Prostate gland (tissue), 2 donors: ENCODE results near the gene CCDC127. TPM values are rescaled to one million over a fixed set of nuclear protein-coding genes. Genes with fewer than 3 reads are reported as not detected.

ENCODE experiments used
- DNase-seq: peaks from one replicate; pipeline ENCODE4 v3.0.0-alpha.2; 2019; ENCODE audit warnings: low spot score
- H3K27ac ChIP-seq, 2 donors: fragments of 200-600 bp; sonication (generic); 2 replicates each; pipeline ENCODE4 v1.5.1; 2017 to 2019
- H3K27me3 ChIP-seq: fragments of 200-600 bp; sonication (generic); replicated peaks from 2 replicates; pipeline ENCODE4 v1.5.1; 2019; ENCODE audit not compliant: insufficient read depth
- H3K36me3 ChIP-seq, 2 donors: fragments of 200-600 bp; sonication (generic); 1 replicate in 1 of 2; 2 replicates in 1 of 2; pipeline versions ENCODE4 v1.5.1 to v1.8.1; 2017 to 2019
- H3K4me1 ChIP-seq: fragments of 200-600 bp; sonication (generic); replicated peaks from 2 replicates; pipeline ENCODE4 v1.5.1; 2019
- H3K4me3 ChIP-seq, 2 donors: fragments of 200-600 bp; sonication (generic); 2 replicates each; pipeline ENCODE4 v1.5.1; 2017 to 2019
- H3K9me3 ChIP-seq: fragments of 200-600 bp; sonication (generic); 2 replicates; pipeline ENCODE4 v1.5.1; 2017
- POLR2A ChIP-seq: fragments of 450-650 bp; IDR thresholded peaks from one replicate; pipeline ENCODE4 v1.6.1; 2016; ENCODE audit warnings: antibody characterized with exemption, mild to moderate bottlenecking
- POLR2AphosphoS5 ChIP-seq: sonication (generic); formaldehyde crosslinking; IDR thresholded peaks from one replicate; pipeline ENCODE4 v1.6.1; 2017; ENCODE audit warnings: antibody characterized with exemption
- WGBS: methylation state at CpG from one replicate; pipeline ENCODE4 v1.1.5; 2018; 5-methylcytosine and 5-hydroxymethylcytosine counted together
- intact Hi-C: fragments of 100-400 bp; cut with DNase I; formaldehyde crosslinking; loops from one replicate; pipeline ENCODE4 v1.14.2; 2022
- total RNA-seq, 2 donors: library from RNA; depleted of rRNA; stranded (reverse); fragments of >200 nt; gene quantifications; one replicate each; pipeline ENCODE4 v1.1.0, GENCODE V29; 2016
- TF ChIP-seq, protein P1 (sequence below), 4 experiments: fragments of 200-600 bp in 2 of 4; fragments of 450-650 bp in 2 of 4; sonication (generic) in 2 of 4; IDR thresholded peaks; 1 replicate in 3 of 4; 2 replicates in 1 of 4; pipeline ENCODE4 v1.5.1; 2016 to 2019; ENCODE audit warnings: antibody characterized with exemption in 4 of 4, mild to moderate bottlenecking in 2 of 4, moderate library complexity in 2 of 4

CCDC127 gene
- total RNA-seq, 2 donors from 2014 or later: 4.7 to 5.2 TPM

DNA sequence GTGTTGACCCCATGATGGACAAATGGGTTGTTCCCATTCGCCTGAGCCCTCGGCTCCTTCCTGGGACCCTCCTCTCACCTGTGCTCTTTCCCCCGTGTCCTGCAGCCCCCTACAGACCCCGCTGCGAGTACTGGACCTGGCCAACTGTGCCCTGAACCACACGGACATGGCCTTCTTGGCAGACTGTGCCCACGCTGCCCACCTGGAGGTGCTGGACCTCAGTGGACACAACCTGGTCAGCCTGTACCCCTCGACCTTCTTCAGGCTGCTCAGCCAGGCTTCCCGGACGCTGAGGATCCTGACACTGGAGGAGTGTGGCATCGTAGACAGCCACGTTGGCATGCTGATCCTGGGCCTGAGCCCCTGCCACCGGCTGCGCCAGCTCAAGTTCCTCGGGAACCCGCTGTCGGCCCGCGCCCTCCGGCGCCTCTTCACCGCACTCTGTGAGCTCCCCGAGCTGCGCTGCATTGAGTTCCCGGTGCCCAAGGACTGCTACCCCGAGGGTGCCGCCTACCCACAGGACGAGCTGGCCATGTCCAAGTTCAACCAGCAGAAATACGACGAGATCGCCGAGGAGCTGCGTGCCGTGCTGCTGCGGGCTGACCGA lies 23.2 kb downstream of the CCDC127 start:
- no peak overlapping the region for H3K4me3 ChIP-seq
- no peaks in the 10 kb centered on the region for H3K27me3 ChIP-seq
- intact Hi-C loops: no loop called here
- TF ChIP-seq, protein P1, sequence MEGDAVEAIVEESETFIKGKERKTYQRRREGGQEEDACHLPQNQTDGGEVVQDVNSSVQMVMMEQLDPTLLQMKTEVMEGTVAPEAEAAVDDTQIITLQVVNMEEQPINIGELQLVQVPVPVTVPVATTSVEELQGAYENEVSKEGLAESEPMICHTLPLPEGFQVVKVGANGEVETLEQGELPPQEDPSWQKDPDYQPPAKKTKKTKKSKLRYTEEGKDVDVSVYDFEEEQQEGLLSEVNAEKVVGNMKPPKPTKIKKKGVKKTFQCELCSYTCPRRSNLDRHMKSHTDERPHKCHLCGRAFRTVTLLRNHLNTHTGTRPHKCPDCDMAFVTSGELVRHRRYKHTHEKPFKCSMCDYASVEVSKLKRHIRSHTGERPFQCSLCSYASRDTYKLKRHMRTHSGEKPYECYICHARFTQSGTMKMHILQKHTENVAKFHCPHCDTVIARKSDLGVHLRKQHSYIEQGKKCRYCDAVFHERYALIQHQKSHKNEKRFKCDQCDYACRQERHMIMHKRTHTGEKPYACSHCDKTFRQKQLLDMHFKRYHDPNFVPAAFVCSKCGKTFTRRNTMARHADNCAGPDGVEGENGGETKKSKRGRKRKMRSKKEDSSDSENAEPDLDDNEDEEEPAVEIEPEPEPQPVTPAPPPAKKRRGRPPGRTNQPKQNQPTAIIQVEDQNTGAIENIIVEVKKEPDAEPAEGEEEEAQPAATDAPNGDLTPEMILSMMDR (IDR thresholded peaks at IDR 0.05): no peak
- no peak for TF ChIP-seq POLR2A
- TF ChIP-seq POLR2AphosphoS5: no peak
- H3K36me3 ChIP-seq: no peaks in the 10 kb centered on the region
- DNase-seq: no peak
- WGBS: 93% methylated on average over 36 of the region's 36 CpGs
- no peak overlapping the region for H3K27ac ChIP-seq
- H3K4me1 ChIP-seq: peaks cover 5% of the 10 kb centered on the region
- H3K9me3 ChIP-seq: no peaks in the 10 kb centered on the region

DNA sequence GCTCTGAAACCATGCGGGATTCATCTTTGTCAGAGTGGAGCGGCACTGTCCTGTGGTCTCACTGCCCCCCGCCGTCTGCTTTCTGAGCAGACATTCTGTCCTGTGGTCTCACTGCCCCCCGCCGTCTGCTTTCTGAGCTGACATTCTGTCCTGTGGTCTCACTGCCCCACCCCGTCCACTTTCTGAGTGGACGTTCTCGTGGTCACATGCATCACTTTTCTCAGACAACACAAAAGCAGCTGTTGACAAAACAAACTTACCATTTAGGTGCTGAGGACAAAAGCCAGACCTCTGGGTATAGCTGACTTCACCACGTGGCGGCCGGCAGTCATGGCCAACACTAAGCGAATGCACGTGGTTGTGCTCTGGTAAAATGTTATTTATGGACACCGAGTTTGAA lies 23.9 kb downstream of the CCDC127 start:
- no peak for DNase-seq
- intact Hi-C loops: no loop called here
- no peaks in the 10 kb centered on the region for H3K9me3 ChIP-seq
- peaks cover 5% of the 10 kb centered on the region for H3K4me1 ChIP-seq
- no peak for TF ChIP-seq POLR2A
- no peak for TF ChIP-seq POLR2AphosphoS5
- TF ChIP-seq, protein P1 (IDR thresholded peaks at IDR 0.05): no peak
- no peaks in the 10 kb centered on the region for H3K36me3 ChIP-seq
- H3K27ac ChIP-seq: no peak overlapping the region
- no peaks in the 10 kb centered on the region for H3K27me3 ChIP-seq
- no peak overlapping the region for H3K4me3 ChIP-seq
- 87% methylated on average over 15 of the region's 15 CpGs for WGBS

DNA sequence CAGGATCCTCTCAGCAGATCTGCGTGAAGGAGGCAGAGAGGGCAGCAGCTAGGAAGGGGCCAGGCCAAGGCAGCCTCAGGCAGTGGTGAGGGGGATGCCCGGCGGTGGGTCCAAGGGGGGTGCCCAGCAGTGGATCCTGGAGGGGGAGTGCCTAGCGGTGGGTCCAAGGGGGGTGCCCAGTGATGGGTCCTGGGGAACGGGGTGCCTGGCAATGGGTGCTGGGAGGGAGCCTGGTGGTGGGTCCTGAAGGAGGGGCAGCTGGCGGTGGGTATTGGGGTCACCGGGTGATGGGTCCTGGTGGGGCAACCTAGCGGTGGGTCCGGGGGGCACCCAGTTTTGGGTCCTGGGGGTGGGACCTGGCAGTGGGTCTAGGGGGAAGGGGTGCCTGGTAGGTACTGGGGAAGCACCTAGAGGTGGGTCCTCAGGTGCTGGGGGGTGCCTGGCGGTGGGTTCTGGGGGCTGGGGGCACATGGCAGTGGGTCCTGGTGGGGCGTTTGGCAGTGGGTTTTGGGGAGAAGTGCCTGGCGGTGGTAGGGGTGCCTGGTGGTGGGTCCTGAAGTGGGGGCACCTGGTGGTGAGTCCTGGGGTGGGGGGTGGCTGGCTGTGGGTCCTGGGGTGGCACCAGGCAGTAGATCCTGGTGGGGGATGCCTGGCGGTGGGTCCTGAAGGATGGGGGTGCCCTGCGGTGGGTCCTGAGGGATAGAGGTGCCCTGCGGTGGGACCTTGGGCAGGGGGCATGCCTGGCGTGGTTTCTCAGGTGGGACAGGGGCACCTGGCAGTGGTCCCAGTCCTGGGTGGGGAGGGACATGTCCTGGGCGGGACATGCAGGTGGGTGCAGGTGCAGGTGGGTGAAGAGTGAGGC lies 24.8 kb downstream of the CCDC127 start:
- TF ChIP-seq, protein P1 (IDR thresholded peaks at IDR 0.05): no peak
- no peak for TF ChIP-seq POLR2A
- no peak for TF ChIP-seq POLR2AphosphoS5

DNA sequence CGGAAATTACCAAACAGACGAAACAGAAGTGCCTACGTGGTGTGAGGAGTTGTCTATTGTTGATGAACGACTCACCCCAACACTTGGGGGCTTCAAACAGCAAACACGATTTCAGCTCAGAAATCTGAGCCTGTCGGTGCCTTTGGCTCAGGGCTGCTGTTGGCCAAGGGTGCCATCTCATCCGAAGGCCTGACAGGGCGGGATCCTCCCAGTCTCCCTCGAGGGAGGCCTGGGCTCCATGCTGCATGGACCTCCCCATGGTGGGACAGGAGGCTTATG lies 25.3 kb downstream of the CCDC127 start:
- TF ChIP-seq POLR2A: no peak
- TF ChIP-seq, protein P1 (IDR thresholded peaks at IDR 0.05): no peak
- TF ChIP-seq POLR2AphosphoS5: no peak

More for the DNA sequence above, 24.8 kb downstream of the CCDC127 start:
- no peak for DNase-seq
- no peaks in the 10 kb centered on the region for H3K9me3 ChIP-seq
- 90% methylated on average over 17 of the region's 17 CpGs for WGBS
- no peaks in the 10 kb centered on the region for H3K27me3 ChIP-seq
- peaks cover 5% of the 10 kb centered on the region for H3K4me1 ChIP-seq
- no peaks in the 10 kb centered on the region for H3K36me3 ChIP-seq
- no peak overlapping the region for H3K27ac ChIP-seq
- intact Hi-C loops: no loop called here
- H3K4me3 ChIP-seq: no peak overlapping the region

More for the DNA sequence above, 25.3 kb downstream of the CCDC127 start:
- peaks cover 5% of the 10 kb centered on the region for H3K4me1 ChIP-seq
- H3K36me3 ChIP-seq: no peaks in the 10 kb centered on the region
- H3K4me3 ChIP-seq: no peak overlapping the region
- no peaks in the 10 kb centered on the region for H3K27me3 ChIP-seq
- WGBS: 82% methylated on average over 9 of the region's 9 CpGs
- H3K9me3 ChIP-seq: no peaks in the 10 kb centered on the region
- H3K27ac ChIP-seq: no peak overlapping the region
- intact Hi-C loops: no loop called here
- DNase-seq: no peak
